Endothelial cell of umbilical vein (primary cell): ENCODE measurements around the gene ST6GALNAC2. TPM values are rescaled to one million over a fixed set of nuclear protein-coding genes. Genes with fewer than 3 reads are reported as not detected.

Experiments
- BruUV-seq: library from RNA; stranded (reverse); fragments of 400-500 nt; replicated peaks from 2 replicates; lab custom pipeline; 2021; lab: Mats Ljungman, UMichigan
- CTCF ChIA-PET: fragments of 300-600, 350-600 bp; sonication (Branson Sonifier 250); formaldehyde crosslinking; loops from one replicate; lab custom pipeline; 2021; ENCODE audit warnings: antibody characterized with exemption, inconsistent platforms; lab: Charles Lee
- POLR2A ChIA-PET: fragments of 300-600, 350-600 bp; sonication (Branson Sonifier 250); formaldehyde crosslinking; loops from one replicate; lab custom pipeline; 2021; ENCODE audit warnings: antibody characterized with exemption, inconsistent platforms; lab: Charles Lee
- DNase-seq: peaks from one replicate; pipeline ENCODE4 v3.0.0-alpha.2; 2011; ENCODE audit warnings: low read depth, low spot score
- FAIRE-seq: peaks from 2 replicates; lab custom pipeline; 2011; peaks lifted over from hg19 to GRCh38; lab: Jason Lieb, UNC
- H2AFZ ChIP-seq: 2 replicates; pipeline ENCODE4 v1.6.0; 2012; ENCODE audit warnings: low read depth, low read length, control low read depth, inconsistent platforms
- H3K27ac ChIP-seq: 2 replicates; pipeline ENCODE4 v1.5.1; 2011; ENCODE audit warnings: low read depth, mild to moderate bottlenecking, control low read depth, low read length, moderate library complexity; ENCODE audit not compliant: insufficient read depth
- H3K27me3 ChIP-seq, 2 experiments: 2 replicates each; pipeline versions ENCODE4 v1.6.0 to v1.6.1; 2011; ENCODE audit warnings: low read length in 2 of 2, mixed read lengths in 1 of 2; ENCODE audit not compliant: control insufficient read depth in 2 of 2, insufficient read depth in 2 of 2
- H3K36me3 ChIP-seq, 2 experiments: 2 replicates in 1 of 2; 3 replicates in 1 of 2; pipeline ENCODE4 v1.5.1; 2011; ENCODE audit warnings: low read length in 2 of 2, mild to moderate bottlenecking in 1 of 2, moderate library complexity in 1 of 2; ENCODE audit not compliant: control insufficient read depth in 2 of 2, insufficient read depth in 2 of 2; ENCODE audit errors: extremely low read depth in 1 of 2
- H3K4me1 ChIP-seq: 3 replicates; pipeline ENCODE4 v1.5.1; 2011; ENCODE audit warnings: mild to moderate bottlenecking, low read length; ENCODE audit not compliant: control insufficient read depth, insufficient read depth; ENCODE audit errors: extremely low read depth
- H3K4me2 ChIP-seq: 2 replicates; pipeline ENCODE4 v1.6.1; 2011; ENCODE audit warnings: low read length, control low read depth, mixed read lengths; ENCODE audit not compliant: insufficient read depth
- H3K4me3 ChIP-seq, 3 experiments: fragments of 200-600 bp in 1 of 3; sonication (generic), shearing (Covaris generic) in 1 of 3; replicated peaks in 1 of 3; 2 replicates each; pipeline ENCODE4 v1.5.1; 2011 to 2016; ENCODE audit warnings: control low read depth in 3 of 3, low read length in 3 of 3, mild to moderate bottlenecking in 2 of 3, inconsistent platforms in 1 of 3, low read depth in 1 of 3, moderate library complexity in 1 of 3; ENCODE audit not compliant: insufficient read depth in 1 of 3
- H3K79me2 ChIP-seq: 2 replicates; pipeline ENCODE4 v1.6.0; 2012; ENCODE audit warnings: low read length, inconsistent platforms; ENCODE audit not compliant: control insufficient read depth, insufficient read depth
- H3K9ac ChIP-seq: replicated peaks from 2 replicates; pipeline ENCODE3; 2011; ENCODE audit warnings: low read length, control low read depth; ENCODE audit not compliant: insufficient read depth; ENCODE audit errors: extremely low read depth
- H3K9me1 ChIP-seq: replicated peaks from 3 replicates; pipeline ENCODE4 v1.6.0; 2011; ENCODE audit warnings: mild to moderate bottlenecking, low read length; ENCODE audit not compliant: control insufficient read depth, insufficient read depth; ENCODE audit errors: extremely low read depth
- H3K9me3 ChIP-seq: replicated peaks from 2 replicates; pipeline ENCODE4 v1.5.1; 2012; ENCODE audit warnings: low read length, inconsistent platforms; ENCODE audit not compliant: control insufficient read depth, insufficient read depth
- H4K20me1 ChIP-seq: replicated peaks from 2 replicates; pipeline ENCODE3; 2011; ENCODE audit warnings: mild to moderate bottlenecking, low read length; ENCODE audit not compliant: control insufficient read depth, insufficient read depth; ENCODE audit errors: extremely low read depth
- EZH2 ChIP-seq: IDR thresholded peaks from 2 replicates; pipeline ENCODE4 v1.6.1; 2012; ENCODE audit warnings: borderline replicate concordance, low read depth, mild to moderate bottlenecking, moderate library complexity, low read length, inconsistent platforms; ENCODE audit not compliant: severe bottlenecking
- FOS ChIP-seq: IDR thresholded peaks from 2 replicates; pipeline ENCODE4 v1.6.1; 2011; ENCODE audit warnings: mild to moderate bottlenecking, low read length, moderate library complexity, borderline replicate concordance; ENCODE audit not compliant: insufficient read depth
- GATA2 ChIP-seq: IDR thresholded peaks from 2 replicates; pipeline ENCODE4 v1.7.0; 2011; ENCODE audit warnings: low read depth, mild to moderate bottlenecking, moderate library complexity, mixed read lengths, low read length; ENCODE audit not compliant: insufficient read length, insufficient read depth
- JUN ChIP-seq: IDR thresholded peaks from 2 replicates; pipeline ENCODE4 v1.6.1; 2011; ENCODE audit warnings: borderline replicate concordance, low read depth; ENCODE audit not compliant: insufficient read length, insufficient read depth
- MYC ChIP-seq: IDR thresholded peaks from one replicate; pipeline ENCODE4 v1.6.1; 2011; ENCODE audit warnings: mild to moderate bottlenecking, low read depth, low read length
- POLR2A ChIP-seq: IDR thresholded peaks from 2 replicates; pipeline ENCODE4 v1.6.1; 2012; ENCODE audit warnings: low read depth, mild to moderate bottlenecking, control low read depth, low read length
- POLR2AphosphoS5 ChIP-seq: IDR thresholded peaks from 2 replicates; pipeline ENCODE4 v1.6.1; 2012; ENCODE audit warnings: low read depth, mild to moderate bottlenecking, control low read depth, low read length, moderate library complexity; ENCODE audit not compliant: insufficient read depth
- dilution Hi-C: fragments of 300-500 bp; cut with MboI; formaldehyde crosslinking; loops from one replicate; pipeline ENCODE4 v1.15.0; 2019; ENCODE audit warnings: low sequenced_read_pairs; ENCODE audit not compliant: extremely low pct_ligation_motif_present
- intact Hi-C: fragments of 100-400 bp; cut with micrococcal nuclease; formaldehyde crosslinking; loops from one replicate; pipeline ENCODE4 v1.10.0; 2022
- polyA plus RNA-seq, 4 experiments: library from polyadenylated mRNA; depleted of rRNA in 3 of 4; stranded (reverse) in 3 of 4; unstranded in 1 of 4; fragments of >200 nt; gene quantifications; 2 replicates each; pipeline versions ENCODE4 v1.2.1 to v1.2.3, GENCODE V29; 2011 to 2012; ENCODE audit warnings: missing spikeins in 1 of 4
- total RNA-seq: library from RNA; stranded (reverse); gene quantifications from 2 replicates; pipeline ENCODE4 v1.2.3, GENCODE V29; 2021
- TF ChIP-seq, protein P1 (sequence below), 2 donors: IDR thresholded peaks; 1 replicate in 1 of 2; 2 replicates in 1 of 2; pipeline ENCODE4 v1.5.1; 2011; ENCODE audit warnings: low read length in 2 of 2, mild to moderate bottlenecking in 2 of 2, moderate library complexity in 2 of 2, control low read depth in 1 of 2, inconsistent platforms in 1 of 2, low read depth in 1 of 2; ENCODE audit not compliant: insufficient read depth in 1 of 2; ENCODE audit errors: extremely low read depth in 1 of 2
- TF ChIP-seq, protein P2 (sequence below): IDR thresholded peaks from 2 replicates; pipeline ENCODE4 v1.6.1; 2011; ENCODE audit not compliant: insufficient read depth, insufficient read length

Gene ST6GALNAC2
- total and polyA plus RNA-seq, 2 donors (not counting 3 experiments of a cell fraction or from before 2014, with no cell fraction given): 0.59 to 1.7 TPM

DNA sequence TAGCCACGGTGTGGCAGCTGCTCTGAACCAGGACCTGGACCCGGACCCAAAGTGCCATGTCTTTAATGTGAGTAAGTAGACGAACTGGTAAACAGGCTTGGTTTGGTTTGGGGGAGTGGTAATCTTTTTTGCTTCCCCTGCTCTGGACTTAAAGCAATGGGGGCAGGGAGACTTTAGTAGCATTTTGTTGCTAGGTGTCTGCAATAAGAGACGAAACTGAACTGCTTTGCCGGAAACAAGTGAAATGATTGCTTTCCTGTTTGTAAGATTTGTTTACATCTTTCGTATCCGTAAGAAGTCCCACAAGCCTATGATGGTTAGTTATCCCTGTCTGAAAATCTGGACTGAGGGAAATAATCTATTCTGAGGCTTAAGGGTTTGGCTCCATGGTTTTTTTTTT lies 24.3 kb downstream of the ST6GALNAC2 start:
- Histone ChIP-seq H3K9me1 (no peaks in the 10 kb centered on the region), H3K27me3 (no peaks in the 10 kb centered on the region), H3K27ac (peak overlapping the region; percentile 82), H3K79me2 (peaks cover 45% of the 10 kb centered on the region), H3K4me1 (peaks cover 47% of the 10 kb centered on the region), H3K4me3 (peak overlapping the region in 1 of 3 experiments; percentile 32), H3K36me3 (peaks cover 5 to 7% of the 10 kb centered on the region in 2 experiments), H3K9me3 (no peaks in the 10 kb centered on the region), H2AFZ (no peak overlapping the region), H4K20me1 (no peaks in the 10 kb centered on the region), H3K4me2 (peak overlapping the region; percentile 97), H3K9ac (peak overlapping the region; percentile 68)
- no peak for TF ChIP-seq POLR2A
- TF ChIP-seq FOS: no peak
- no peak for TF ChIP-seq EZH2
- POLR2A ChIA-PET: interaction anchor here (0.7 kb wide), 1 partner anchor 1473 kb away, joined by 4 read pairs; no protein-coding TSS in a partner anchor
- dilution Hi-C loops: no loop called here
- BruUV-seq: no TSS peak
- DNase-seq (peak; percentile 77), FAIRE-seq (peak; percentile 67)
- CTCF ChIA-PET: interaction anchor here (1.1 to 8.8 kb wide), 6 partner anchors 14 to 120 kb away, joined by 4 to 121 read pairs (median 6); partner anchors contain the start of gene ST6GALNAC2
- intact Hi-C loops: no loop called here

DNA sequence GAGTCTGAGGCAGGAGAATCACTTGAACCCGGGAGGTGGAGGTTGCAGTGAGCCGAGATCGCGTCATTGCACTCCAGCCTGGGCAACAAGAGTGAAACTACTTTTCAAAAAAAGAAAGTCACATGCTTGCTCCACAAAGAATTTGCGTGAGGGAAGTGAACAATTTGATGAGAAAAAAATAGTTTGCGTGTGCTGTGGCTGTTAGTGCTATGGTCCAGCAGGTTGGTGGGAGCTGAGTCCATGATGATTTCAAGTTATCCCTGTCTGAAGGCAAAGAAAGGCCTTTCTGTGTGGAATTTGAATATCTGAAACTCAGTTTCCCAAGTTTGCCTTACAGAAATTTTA lies 24.8 kb downstream of the ST6GALNAC2 start:
- Histone ChIP-seq H3K4me2 (peak overlapping the region; percentile 97), H3K4me3 (peak overlapping the region in 1 of 3 experiments; percentile 32), H3K9me3 (no peaks in the 10 kb centered on the region), H3K79me2 (peaks cover 45% of the 10 kb centered on the region), H3K4me1 (peaks cover 47% of the 10 kb centered on the region), H3K27me3 (no peaks in the 10 kb centered on the region), H3K27ac (peak overlapping the region; percentile 82), H3K36me3 (peaks cover 3 to 5% of the 10 kb centered on the region in 2 experiments), H3K9ac (peak overlapping the region; percentile 68), H4K20me1 (no peaks in the 10 kb centered on the region), H3K9me1 (no peaks in the 10 kb centered on the region), H2AFZ (no peak overlapping the region)
- FAIRE-seq (no peak), DNase-seq (no peak)
- dilution Hi-C loops: no loop called here
- ChIA-PET CTCF (interaction anchor here (1.3 to 8.8 kb wide), 5 partner anchors 14 to 121 kb away, joined by 4 to 121 read pairs (median 9); partner anchors contain the start of gene ST6GALNAC2), POLR2A (interaction anchor here (0.7 kb wide), 1 partner anchor 1473 kb away, joined by 4 read pairs; no protein-coding TSS in a partner anchor)
- intact Hi-C loops: no loop called here
- TF ChIP-seq GATA2: no peak
- TF ChIP-seq POLR2A: no peak
- TF ChIP-seq, protein P1, sequence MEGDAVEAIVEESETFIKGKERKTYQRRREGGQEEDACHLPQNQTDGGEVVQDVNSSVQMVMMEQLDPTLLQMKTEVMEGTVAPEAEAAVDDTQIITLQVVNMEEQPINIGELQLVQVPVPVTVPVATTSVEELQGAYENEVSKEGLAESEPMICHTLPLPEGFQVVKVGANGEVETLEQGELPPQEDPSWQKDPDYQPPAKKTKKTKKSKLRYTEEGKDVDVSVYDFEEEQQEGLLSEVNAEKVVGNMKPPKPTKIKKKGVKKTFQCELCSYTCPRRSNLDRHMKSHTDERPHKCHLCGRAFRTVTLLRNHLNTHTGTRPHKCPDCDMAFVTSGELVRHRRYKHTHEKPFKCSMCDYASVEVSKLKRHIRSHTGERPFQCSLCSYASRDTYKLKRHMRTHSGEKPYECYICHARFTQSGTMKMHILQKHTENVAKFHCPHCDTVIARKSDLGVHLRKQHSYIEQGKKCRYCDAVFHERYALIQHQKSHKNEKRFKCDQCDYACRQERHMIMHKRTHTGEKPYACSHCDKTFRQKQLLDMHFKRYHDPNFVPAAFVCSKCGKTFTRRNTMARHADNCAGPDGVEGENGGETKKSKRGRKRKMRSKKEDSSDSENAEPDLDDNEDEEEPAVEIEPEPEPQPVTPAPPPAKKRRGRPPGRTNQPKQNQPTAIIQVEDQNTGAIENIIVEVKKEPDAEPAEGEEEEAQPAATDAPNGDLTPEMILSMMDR (IDR thresholded peaks at IDR 0.05; ENCODE audit: extremely low read depth in 1 of 2, insufficient read depth in 1 of 2, low read depth in 1 of 2, low read length in 2 of 2): no peak
- TF ChIP-seq, protein P2, sequence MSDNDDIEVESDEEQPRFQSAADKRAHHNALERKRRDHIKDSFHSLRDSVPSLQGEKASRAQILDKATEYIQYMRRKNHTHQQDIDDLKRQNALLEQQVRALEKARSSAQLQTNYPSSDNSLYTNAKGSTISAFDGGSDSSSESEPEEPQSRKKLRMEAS: no peak
- TF ChIP-seq POLR2AphosphoS5: no peak
- no peak for TF ChIP-seq JUN
- no peak for TF ChIP-seq FOS
- no peak for TF ChIP-seq EZH2
- no peak for TF ChIP-seq MYC
- no TSS peak for BruUV-seq
